T47D (cell line): Measurements from ENCODE around the gene DHX58.
"Not testable (repeated sequence)": the region's sequence is repeated elsewhere in the genome, so short reads cannot be mapped to it uniquely, and the experiment has no call there.

ENCODE experiments used
- DNase-seq, 2 experiments: peaks; one replicate each; pipeline versions ENCODE4 v3.0.0 to v3.0.0-alpha.2; 2011 to 2012; ENCODE audit warnings: low read depth in 1 of 2, low spot score in 1 of 2
- JUND ChIP-seq: IDR thresholded peaks from 2 replicates; pipeline ENCODE4 v1.6.1; 2012; ENCODE audit warnings: low read depth
- in situ Hi-C: cut with HindIII; loops from 2 replicates; pipeline ENCODE4 v1.10.0; 2016; ENCODE audit warnings: low sequenced_read_pairs, low pct_unique_long_range_greater_than_20kb

DHX58 gene

DNA sequence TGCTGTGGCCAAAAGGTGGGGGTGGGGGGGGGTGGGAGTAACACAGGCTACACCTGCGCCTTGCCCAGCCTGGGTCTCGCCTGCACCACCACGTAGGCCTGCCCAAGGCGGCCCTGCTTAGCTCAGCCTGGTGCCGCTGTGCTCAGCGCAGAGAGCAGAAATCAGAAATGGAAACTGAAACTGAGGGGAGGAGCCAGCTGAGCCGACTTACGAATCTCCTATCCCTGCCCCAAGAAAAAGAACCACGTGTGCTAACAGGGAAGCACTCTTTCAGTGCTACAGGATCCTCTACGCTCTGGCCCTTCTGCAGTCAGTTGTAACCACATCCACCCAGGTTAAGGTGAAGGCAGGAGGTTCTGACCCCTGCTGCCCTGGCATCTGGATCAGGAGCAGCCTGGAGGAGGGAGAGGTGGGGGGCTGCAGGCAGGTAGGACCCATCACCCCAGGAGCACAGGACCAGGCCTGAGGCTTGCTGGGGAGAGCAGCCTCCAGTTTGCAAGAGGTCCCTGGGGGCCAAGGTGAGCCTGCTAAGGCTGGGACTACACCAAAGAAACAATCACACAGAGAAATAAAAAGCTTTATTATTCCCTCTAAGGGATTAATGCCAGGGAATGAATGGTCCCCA, at the start of gene DHX58:
DHX58 (minus strand) TSS at position 163 of the 625 bp plus-strand sequence. CDS start 822 bp downstream, outside the sequence.
- peak; percentile 91 to 99 for DNase-seq
- no peak for TF ChIP-seq JUND
- in situ Hi-C loops: no loop called here

GRCh38 chr17:42160531-42160910, 48.0 kb upstream of the DHX58 start:
- TF ChIP-seq JUND: no peak
- in situ Hi-C loops: no loop called here
- no peak for DNase-seq

- no peak for DNase-seq
- TF ChIP-seq JUND: no peak
- in situ Hi-C loops: no loop called here
These were observed 47.4 kb upstream of the DHX58 start for GRCh38 chr17:42159796-42160530.

GRCh38 chr17:42155614-42156045, 43.1 kb upstream of the DHX58 start:
- DNase-seq: no peak
- TF ChIP-seq JUND: no peak
- in situ Hi-C loops: no loop called here

DNA sequence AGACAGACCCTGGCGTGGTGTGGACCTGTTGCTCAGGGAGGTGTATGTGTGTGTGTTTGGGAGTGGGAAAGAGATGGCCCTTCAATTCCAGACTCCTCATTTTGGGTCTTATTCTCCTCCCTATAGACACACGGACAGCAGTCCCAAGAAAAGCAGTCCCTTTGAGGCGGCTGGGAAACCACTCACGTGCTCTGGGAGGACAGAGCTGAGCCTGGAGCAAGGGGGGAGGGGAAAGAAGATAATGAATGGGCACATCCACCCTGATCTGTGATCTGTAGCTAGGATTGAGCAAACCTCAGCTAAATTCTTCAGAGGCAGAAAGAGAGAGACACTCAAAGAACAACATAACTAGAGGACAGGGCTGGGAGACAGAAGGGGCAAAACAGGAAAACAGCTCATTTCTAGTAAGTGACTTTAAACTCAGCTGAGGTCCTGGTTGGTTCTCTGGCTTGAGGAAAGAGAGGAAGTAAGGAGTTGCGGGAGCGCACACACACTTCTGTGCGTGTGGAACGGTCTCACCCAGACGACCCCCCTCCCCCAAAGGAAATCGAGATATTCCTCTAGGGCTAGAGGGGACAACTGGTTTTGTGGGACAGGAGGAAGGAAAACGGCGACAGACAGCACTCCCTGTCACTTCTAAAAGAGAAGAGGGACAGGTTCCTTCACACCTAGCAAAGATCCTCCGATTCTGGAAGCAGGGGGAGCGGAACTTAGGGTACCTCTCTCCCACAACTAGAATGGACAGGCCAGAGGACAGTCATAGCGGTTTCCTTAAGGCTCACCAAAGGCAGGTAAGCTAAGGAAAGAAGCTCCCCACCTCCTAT, 41.6 kb upstream of the DHX58 start:
- TF ChIP-seq JUND: no peak
- DNase-seq: peak in 1 of 2 experiments; percentile 42
- in situ Hi-C loops: no loop called here

- no peak for TF ChIP-seq JUND
- no peak for DNase-seq
- in situ Hi-C loops: no loop called here
These were observed 34.5 kb upstream of the DHX58 start for GRCh38 chr17:42146911-42147607.

- DNase-seq: peak in 1 of 2 experiments; percentile 75
- in situ Hi-C loops: not testable (repeated sequence)
These were observed 30.6 kb upstream of the DHX58 start for GRCh38 chr17:42143138-42143537.

DNA sequence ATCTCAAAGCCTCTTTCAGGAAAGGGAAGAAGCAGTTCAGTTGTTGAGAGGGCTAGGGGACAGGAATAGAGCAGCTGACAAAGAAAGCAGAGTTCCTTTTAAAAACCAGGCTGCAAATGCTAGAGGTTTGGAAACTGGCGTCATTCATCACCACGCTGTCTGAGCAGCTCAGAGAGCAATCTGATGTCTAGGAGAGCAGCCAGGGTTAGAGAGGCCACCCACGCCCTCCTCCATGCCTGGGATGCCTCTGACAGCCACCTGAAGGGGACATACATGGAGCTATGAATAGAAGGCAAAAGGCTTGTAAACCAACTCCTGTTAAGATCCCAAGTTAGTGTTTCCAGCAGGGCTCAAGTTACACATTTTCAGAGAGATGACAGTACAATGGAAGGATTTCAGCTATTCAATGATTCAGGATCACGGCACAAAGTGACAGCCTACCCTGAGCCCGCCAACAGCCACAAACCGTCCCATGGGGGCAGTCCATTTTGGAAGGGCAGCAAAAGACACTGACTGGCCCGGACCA, 29.9 kb upstream of the DHX58 start:
- DNase-seq: no peak
- in situ Hi-C loops: no loop called here
- TF ChIP-seq JUND: no peak

DNA sequence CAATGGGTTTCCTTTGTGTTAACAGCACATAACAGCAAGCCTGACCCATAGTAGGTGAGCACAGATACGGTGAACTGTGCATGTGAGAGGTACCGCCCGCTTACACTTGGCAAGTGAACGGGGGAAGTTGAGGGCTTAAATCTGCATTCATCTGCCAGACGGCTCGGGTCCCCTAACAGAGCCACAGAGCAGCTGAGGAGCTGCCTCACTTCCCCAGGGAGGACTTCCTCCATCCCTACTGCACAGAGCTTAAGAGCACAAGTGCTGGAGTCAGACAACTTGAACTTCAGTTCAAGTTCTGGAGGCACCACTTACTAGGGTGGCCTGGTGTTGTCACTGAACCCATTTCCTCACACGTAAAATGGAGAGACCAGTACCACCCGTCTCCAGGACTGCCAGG, 28.9 kb upstream of the DHX58 start:
- no peak for TF ChIP-seq JUND
- in situ Hi-C loops: no loop called here
- no peak for DNase-seq

DNA sequence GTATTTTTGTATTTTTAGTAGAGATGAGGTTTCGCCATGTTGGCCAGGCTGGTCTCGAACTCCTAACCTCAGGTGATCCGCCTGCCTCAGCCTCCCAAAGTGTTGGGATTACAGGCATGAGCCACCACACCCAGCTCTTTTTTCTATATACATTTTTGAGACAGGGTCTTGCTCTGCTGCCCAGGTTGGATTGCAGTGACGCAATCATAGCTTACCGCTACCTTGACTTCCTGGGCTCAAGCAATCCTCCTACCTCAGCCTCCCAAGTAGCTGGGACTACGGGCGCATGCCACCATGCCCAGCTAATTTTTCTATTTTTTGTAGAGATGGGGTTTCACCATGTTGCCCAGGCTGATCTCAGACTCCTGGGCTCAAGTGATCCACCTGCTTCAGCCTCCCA, 28.2 kb upstream of the DHX58 start:
- DNase-seq, in situ Hi-C loops: not testable (repeated sequence)

- TF ChIP-seq JUND: no peak
- DNase-seq: no peak
- in situ Hi-C loops: no loop called here
These were observed 26.4 kb upstream of the DHX58 start for GRCh38 chr17:42138749-42139492.

DNA sequence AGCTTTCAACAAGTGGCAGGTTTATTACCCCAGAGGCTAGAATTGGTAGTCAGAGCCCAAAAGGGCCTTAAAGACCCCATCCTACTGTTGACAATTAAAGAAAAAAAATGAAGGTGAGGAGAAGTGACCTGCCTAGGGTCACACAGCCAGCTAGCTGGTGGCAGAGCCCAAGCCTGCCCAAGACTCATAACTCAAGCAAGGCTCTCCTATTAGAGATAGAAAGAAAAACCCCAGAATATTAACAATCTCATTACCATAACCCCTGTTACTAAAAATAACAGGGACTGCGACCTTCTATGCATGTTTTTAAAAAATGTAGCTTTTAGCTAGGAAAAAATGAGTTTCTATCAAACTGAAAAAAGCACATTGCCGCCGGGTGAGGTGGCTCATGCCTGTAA, 24.1 kb upstream of the DHX58 start:
- no peak for TF ChIP-seq JUND
- no peak for DNase-seq
- in situ Hi-C loops: no loop called here
